IgD-negative memory B cell (primary cell): Measurements from ENCODE around the gene PGRMC2. TPM values are rescaled to one million over a fixed set of nuclear protein-coding genes. Genes with fewer than 3 reads are reported as not detected.
A peak's percentile ranks its signal among the peaks of the same experiment; 100 is the strongest.

Source experiments
- H3K27ac Mint-ChIP-seq, 3 donors: one replicate each; pipeline ENCODE4 v1.8.0; 2020 to 2022; ENCODE audit warnings: mild to moderate bottlenecking in 3 of 3, mixed read lengths in 3 of 3, moderate library complexity in 1 of 3
- H3K27me3 Mint-ChIP-seq: one replicate; pipeline ENCODE4 v1.8.0; 2021; ENCODE audit warnings: mixed read lengths
- H3K36me3 Mint-ChIP-seq: one replicate; pipeline ENCODE4 v1.8.0; 2020; ENCODE audit warnings: mild to moderate bottlenecking, mixed read lengths
- H3K4me1 Mint-ChIP-seq, 3 donors: one replicate each; pipeline ENCODE4 v1.8.0; 2020 to 2022; ENCODE audit warnings: mixed read lengths in 3 of 3, mild to moderate bottlenecking in 1 of 3
- H3K4me3 Mint-ChIP-seq, 4 donors: one replicate each; pipeline ENCODE4 v1.8.0; 2020 to 2022; ENCODE audit warnings: mild to moderate bottlenecking in 4 of 4, mixed read lengths in 4 of 4, moderate library complexity in 3 of 4
- H3K9me3 Mint-ChIP-seq, 3 donors: one replicate each; pipeline ENCODE4 v1.8.0; 2020 to 2021; ENCODE audit warnings: mixed read lengths in 3 of 3, mild to moderate bottlenecking in 1 of 3
- polyA plus RNA-seq: library from polyadenylated mRNA; unstranded; fragments of 300-500 nt; fragmentation: Illumina TruSeq; gene quantifications from one replicate; pipeline ENCODE4 v1.2.3, GENCODE V29; 2021

PGRMC2 gene, protein sequence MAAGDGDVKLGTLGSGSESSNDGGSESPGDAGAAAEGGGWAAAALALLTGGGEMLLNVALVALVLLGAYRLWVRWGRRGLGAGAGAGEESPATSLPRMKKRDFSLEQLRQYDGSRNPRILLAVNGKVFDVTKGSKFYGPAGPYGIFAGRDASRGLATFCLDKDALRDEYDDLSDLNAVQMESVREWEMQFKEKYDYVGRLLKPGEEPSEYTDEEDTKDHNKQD
- 16.6 TPM for polyA plus RNA-seq

DNA sequence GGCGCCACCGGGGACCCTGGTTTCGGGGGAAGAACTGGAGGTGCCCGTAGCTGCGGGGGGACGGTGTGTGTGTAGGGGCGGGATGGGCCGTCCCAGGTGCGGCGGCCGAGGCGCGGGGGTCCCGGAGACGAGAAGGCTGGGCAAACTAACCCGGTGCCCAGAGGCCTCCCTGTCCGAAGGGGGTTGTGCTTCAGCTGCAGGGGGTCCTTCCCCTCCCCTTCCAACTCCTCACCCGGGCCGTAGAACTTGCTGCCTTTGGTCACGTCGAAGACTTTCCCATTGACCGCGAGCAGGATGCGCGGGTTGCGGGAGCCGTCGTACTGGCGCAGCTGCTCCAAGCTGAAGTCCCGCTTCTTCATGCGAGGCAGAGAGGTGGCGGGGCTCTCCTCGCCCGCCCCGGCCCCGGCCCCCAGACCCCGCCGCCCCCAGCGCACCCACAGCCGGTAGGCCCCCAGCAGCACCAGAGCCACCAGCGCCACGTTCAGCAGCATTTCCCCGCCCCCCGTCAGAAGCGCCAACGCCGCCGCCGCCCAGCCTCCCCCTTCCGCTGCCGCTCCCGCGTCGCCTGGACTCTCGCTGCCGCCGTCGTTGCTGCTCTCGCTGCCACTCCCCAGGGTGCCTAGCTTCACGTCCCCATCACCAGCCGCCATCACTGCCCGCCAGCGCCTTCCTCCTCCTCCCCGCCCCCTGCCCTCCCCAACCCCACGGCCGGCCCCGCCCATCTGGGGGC is at the start of gene PGRMC2:
Gene PGRMC2, minus strand, starts transcription at position 673 of the 730 bp plus-strand sequence. Its CDS starts 23 bp downstream, at position 650.
- H3K4me3 Mint-ChIP-seq = peak within 1 kb of the TSS; percentile 84 to 91 (median 90)
- H3K4me1 Mint-ChIP-seq = peaks cover 18 to 29% (median 28%) of the 10 kb centered on the region in 3 donors
- no peaks in the 10 kb centered on the region for H3K27me3 Mint-ChIP-seq

DNA sequence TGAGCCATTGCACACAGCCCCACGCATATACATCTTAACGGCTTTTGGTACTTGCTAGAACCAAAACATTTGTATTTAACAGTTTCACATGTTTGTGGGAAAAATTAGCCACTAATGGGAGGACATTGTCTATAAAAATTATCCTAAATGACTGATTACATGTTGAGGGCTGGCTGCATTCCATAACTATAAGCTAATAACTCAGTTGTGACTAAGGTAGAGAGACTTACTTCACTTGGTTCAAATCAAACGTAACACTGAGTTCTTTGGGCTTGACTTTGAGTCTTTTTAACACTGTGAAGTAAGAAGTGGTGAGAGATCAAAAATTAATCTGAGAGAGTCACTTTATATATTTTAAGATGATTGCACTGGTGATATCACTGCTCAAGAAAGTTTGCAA is 47.9 kb upstream of the PGRMC2 start:
- Mint-ChIP-seq H3K36me3 (peaks cover 5% of the 10 kb centered on the region), H3K27me3 (no peaks in the 10 kb centered on the region), H3K4me1 (no peaks in the 10 kb centered on the region), H3K27ac (no peak overlapping the region), H3K9me3 (peaks cover 0 to 3% (median 0%) of the 10 kb centered on the region in 3 donors), H3K4me3 (no peak overlapping the region)

More for the DNA sequence above, at the start of gene PGRMC2:
- peaks cover 9% of the 10 kb centered on the region for H3K36me3 Mint-ChIP-seq
- H3K9me3 Mint-ChIP-seq = no peaks in the 10 kb centered on the region
- peak within 1 kb of the TSS; percentile 54 to 97 (median 78) for H3K27ac Mint-ChIP-seq

DNA sequence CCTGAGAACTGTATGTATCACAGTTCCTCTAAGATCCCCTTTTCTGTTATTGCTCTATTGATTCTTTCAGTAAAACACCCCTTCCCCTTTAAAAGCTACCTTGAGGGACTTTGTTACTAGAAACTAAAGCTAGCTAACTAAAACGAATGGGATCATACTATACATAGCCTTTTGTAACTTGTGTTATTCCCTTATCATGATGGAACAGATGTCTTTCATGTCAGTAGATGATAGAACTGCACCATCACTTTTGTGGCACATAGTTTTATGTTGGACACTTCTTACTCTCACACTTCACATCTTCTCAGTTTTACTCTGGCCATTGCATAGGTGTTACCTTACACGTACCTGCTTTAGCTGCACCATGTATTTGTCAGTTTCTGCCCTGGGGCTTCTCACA is 46.6 kb upstream of the PGRMC2 start:
- H3K9me3 Mint-ChIP-seq = peaks cover 0 to 3% (median 0%) of the 10 kb centered on the region in 3 donors
- H3K36me3 Mint-ChIP-seq = peaks cover 5% of the 10 kb centered on the region
- H3K4me3 Mint-ChIP-seq = no peak overlapping the region
- H3K27ac Mint-ChIP-seq = no peak overlapping the region
- H3K4me1 Mint-ChIP-seq = no peaks in the 10 kb centered on the region
- H3K27me3 Mint-ChIP-seq = no peaks in the 10 kb centered on the region

DNA sequence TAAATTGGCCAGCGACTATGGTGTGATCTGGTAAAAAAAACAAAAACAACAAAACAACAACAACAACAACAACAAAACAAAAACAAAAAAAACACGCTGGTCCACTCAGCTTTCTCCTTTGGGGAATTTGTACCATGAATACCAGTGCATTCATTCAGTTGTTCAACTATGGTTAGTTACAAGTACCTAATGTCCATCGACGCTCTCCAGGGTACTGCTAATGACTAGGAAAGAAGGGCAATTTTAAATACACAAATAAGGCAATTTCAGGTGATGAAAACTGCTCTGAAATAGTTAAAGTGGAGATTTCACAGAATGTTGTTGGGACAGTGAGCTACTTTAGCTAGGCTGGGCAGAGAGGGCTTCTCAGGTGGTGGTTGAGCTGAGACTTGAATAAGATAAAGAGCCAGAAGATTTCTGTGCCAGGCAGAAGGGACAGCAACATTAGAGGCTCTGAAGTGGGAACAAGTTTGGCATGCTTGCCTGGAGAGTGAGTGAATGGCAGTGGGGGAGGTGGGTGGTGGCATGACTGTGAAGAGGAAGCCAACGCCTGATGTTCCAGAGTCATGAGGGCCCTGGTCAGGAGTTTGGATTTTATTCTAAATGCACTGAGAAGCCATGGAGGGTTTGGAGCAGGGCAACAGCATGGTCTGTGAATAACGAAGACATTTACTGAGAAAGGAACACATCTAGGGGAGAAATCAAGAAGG is 45.9 kb upstream of the PGRMC2 start:
- Mint-ChIP-seq H3K27ac (peak overlapping the region in 1 of 3 donors; percentile 30), H3K9me3 (peaks cover 0 to 3% (median 0%) of the 10 kb centered on the region in 3 donors), H3K4me1 (no peaks in the 10 kb centered on the region), H3K36me3 (peaks cover 7% of the 10 kb centered on the region), H3K27me3 (no peaks in the 10 kb centered on the region), H3K4me3 (no peak overlapping the region)

DNA sequence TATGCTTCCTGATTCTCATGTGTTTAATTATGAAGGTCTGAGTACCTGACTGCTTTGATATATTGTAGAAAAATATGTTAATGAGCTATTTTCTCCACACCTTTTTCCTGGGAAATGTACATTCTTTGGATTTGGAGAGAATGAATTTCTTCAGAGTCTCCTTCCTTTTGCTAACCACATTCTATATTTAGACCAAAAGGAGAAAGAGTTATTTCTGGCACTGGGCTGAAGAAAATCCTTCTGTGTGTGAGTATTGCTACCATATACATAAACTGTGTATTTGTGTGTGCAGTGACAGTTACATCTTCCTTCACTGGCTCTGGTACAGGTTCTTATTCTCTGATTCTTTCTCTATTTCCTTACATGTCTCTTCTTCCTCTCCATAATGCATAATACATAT is 44.5 kb upstream of the PGRMC2 start:
- Mint-ChIP-seq H3K4me1 (no peaks in the 10 kb centered on the region), H3K36me3 (peaks cover 5% of the 10 kb centered on the region), H3K27me3 (no peaks in the 10 kb centered on the region), H3K27ac (no peak overlapping the region), H3K4me3 (no peak overlapping the region), H3K9me3 (peaks cover 0 to 3% (median 0%) of the 10 kb centered on the region in 3 donors)

DNA sequence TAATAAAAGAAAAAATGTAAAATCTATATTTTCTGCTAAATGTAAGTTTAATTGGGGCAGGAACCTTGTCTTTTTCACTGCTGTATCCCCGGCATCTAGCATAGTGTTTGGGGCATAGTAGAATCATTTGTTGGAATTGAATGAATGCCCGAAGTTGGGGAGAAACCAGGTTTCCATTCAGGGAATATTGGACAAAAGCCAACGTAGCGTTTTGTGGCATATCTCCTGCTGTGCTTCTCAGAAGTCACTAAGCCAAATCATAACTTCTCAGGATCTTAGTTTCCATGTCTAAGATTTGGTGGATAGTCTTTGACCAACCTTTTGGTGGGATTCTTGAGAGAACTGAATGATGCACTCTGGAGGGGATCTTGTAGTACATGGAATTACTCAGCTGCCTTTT is 42.0 kb upstream of the PGRMC2 start:
- Mint-ChIP-seq H3K27me3 (no peaks in the 10 kb centered on the region), H3K4me1 (no peaks in the 10 kb centered on the region), H3K27ac (no peak overlapping the region), H3K36me3 (peaks cover 6% of the 10 kb centered on the region), H3K9me3 (peaks cover 0 to 3% (median 0%) of the 10 kb centered on the region in 3 donors), H3K4me3 (no peak overlapping the region)

DNA sequence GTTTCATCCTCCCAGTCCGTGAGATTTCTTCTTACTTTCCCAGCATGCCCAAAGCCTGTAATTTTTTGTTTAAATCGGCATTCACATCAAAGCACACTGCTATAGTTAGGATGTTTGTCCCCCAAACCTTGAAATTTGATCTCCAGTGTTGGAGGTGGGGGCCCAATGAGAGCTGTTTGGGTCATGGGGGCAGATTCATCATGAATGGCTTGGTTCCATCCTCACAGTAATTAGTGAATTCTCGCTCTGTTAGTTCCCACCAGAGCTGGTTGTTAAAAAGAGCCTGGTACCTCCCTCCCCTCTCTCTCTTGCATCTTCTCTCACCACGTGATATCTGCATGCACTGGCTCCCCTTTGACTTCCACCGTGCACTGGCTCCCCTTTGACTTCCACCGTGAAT is 40.5 kb upstream of the PGRMC2 start:
- peaks cover 0 to 3% (median 0%) of the 10 kb centered on the region in 3 donors for H3K9me3 Mint-ChIP-seq
- H3K4me1 Mint-ChIP-seq = no peaks in the 10 kb centered on the region
- H3K36me3 Mint-ChIP-seq = peaks cover 6% of the 10 kb centered on the region
- H3K27me3 Mint-ChIP-seq = no peaks in the 10 kb centered on the region
- no peak overlapping the region for H3K4me3 Mint-ChIP-seq
- H3K27ac Mint-ChIP-seq = peak overlapping the region in 1 of 3 donors; percentile 37

DNA sequence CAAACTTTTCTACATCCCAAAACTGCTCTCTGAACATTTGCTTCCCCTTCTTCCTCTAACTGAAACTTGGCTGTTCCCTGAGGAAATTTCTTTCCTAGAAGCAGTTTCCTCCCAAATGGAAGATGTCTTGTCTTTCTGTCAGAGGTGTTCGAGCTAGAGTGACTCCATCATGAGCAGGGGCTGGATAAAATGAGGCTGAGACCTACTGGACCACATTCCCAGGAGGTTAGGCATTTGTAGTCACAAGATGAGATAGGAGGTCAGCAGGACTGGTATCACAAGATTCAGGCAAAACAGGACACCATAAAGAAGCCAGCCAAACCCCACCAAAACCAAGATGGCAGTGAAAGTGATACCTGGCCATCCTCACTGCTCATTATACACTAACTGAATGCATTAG is 35.8 kb upstream of the PGRMC2 start:
- Mint-ChIP-seq H3K36me3 (peaks cover 6% of the 10 kb centered on the region), H3K9me3 (no peaks in the 10 kb centered on the region), H3K4me1 (no peaks in the 10 kb centered on the region), H3K4me3 (no peak overlapping the region), H3K27me3 (no peaks in the 10 kb centered on the region), H3K27ac (no peak overlapping the region)

DNA sequence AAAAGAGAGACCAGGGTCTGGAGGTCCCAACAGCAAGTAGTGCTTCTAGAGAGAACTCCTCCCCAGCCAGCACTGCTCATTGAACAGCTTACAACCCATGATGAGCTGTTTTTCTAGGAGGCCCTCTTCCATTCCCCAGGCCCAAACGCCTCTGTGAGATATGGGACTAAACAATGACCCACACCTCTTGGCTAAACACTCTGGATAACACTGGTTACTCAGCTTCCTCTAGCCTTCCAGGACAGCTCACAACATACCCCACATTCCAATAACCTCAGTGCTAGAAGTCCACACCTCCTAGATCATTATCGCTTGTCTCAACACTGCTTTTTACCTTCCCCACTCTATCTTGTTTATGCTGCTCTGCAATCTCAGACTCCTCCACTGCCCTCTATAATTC is 35.4 kb upstream of the PGRMC2 start:
- no peaks in the 10 kb centered on the region for H3K27me3 Mint-ChIP-seq
- H3K36me3 Mint-ChIP-seq = peaks cover 6% of the 10 kb centered on the region

DNA sequence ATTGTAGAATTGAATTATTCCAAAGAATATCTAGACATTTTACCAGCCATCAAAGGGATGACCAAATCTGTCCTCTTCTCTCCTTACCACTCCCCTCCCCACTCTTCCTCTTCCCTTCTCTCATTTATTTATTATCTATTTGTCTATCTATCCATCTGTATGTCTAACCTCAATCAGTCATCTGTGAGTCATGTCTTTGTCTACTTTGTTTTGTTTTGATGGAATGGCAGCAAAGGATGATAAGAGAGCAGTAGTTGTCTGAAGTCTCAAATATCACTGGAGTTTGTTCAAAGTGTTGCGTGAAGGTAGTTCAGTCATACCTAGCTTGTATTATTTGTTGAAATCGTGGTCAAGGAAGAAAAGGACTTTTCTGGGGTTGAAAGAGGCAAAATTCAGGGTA is 34.7 kb upstream of the PGRMC2 start:
- Mint-ChIP-seq H3K4me1 (no peaks in the 10 kb centered on the region), H3K4me3 (no peak overlapping the region), H3K9me3 (no peaks in the 10 kb centered on the region), H3K27ac (no peak overlapping the region), H3K27me3 (no peaks in the 10 kb centered on the region), H3K36me3 (peaks cover 10% of the 10 kb centered on the region)

More for the DNA sequence above, 35.4 kb upstream of the PGRMC2 start:
- Mint-ChIP-seq H3K4me1 (no peaks in the 10 kb centered on the region), H3K27ac (no peak overlapping the region), H3K4me3 (no peak overlapping the region), H3K9me3 (no peaks in the 10 kb centered on the region)

DNA sequence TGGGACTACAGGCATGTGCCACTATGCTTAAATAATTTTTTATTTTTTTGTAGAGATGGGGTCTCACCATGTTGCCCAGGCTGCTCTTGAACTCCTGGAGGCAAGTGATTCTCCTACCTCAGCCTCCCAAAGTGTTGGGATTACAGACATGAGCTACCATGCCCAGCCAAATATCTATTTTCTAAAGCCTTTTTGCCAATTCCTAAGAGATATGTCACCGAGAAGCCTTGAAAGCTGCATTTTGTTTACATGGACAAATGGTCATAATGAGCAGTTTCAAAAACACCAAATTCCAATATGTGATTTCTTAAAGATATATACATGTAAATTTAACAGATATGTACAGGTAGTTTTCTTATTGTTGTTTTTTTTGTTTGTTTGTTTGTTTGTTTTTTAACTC is 33.0 kb upstream of the PGRMC2 start:
- H3K4me1 Mint-ChIP-seq = no peaks in the 10 kb centered on the region
- no peaks in the 10 kb centered on the region for H3K9me3 Mint-ChIP-seq
- no peak overlapping the region for H3K4me3 Mint-ChIP-seq
- H3K36me3 Mint-ChIP-seq = peaks cover 10% of the 10 kb centered on the region
- H3K27me3 Mint-ChIP-seq = no peaks in the 10 kb centered on the region
- H3K27ac Mint-ChIP-seq = no peak overlapping the region

DNA sequence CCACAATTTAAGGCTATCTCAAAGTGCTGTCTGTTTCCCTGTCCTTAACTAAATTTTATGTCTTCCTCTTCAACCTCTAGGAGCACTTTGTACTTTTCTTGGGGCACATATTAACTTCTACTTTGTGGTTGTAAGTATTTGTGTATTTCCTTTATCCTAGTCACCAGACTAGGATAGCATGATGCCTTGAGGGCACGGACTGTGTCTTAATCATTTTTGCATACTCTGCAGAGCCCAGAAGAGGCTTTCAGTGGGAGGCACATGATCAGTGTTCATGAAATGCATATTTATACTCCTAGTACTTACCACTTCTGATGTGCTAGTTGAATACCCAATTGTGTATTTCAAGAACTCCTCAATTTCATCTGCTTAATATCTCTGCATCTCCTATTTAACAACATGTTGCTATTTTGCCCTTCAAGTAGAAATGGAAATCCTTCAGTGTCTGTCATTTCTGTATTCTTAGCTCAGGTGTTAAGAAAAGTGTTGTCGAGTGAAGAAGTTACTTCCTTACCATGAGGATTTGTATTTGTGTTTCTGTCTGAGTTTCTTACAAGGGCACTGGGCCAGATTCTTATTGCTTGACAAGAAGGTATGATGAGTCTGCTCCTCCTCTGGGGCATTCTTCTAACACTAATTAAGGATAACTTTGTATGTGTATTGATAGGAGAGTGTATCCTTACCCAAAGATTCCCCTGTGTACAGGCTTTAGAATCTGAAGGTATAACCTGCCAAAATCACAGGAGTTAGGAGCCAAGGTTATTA is 28.3 kb upstream of the PGRMC2 start:
- Mint-ChIP-seq H3K27me3 (no peaks in the 10 kb centered on the region), H3K4me3 (no peak overlapping the region), H3K36me3 (peaks cover 10% of the 10 kb centered on the region), H3K4me1 (no peaks in the 10 kb centered on the region), H3K27ac (no peak overlapping the region), H3K9me3 (no peaks in the 10 kb centered on the region)

DNA sequence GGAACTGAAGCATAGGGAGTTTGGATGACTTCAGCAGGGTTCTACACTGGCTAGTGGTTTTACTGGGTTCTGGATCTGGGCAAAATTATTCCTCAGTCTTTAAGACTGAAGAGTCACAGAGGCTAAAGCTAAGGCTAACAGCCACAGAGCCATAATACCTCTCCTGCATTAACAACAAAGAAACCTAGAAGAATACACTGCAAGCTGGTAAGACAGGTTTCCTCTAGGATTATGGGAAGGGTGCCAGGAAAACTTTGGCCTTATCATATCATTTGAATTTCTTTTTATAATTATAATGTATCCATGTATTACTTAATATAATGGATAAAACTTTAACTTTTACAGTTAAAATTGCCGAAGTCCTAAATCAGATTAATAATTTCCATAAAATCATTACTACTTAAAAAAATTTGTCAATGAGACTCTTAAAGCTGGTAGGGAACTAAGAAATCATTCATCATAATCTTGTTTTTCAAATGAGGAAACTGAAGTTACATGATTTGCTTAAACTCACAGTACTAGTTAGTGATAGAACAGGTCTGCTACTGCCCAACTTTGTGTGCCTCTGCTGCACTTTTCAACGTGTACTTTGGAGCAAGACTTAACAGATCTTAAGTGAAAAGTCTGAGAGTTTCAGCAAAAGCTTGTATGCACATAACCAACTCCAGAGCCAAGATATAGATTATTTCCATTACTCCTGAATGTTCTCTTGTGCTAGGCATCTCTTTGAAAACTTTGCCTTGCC is 24.2 kb upstream of the PGRMC2 start:
- Mint-ChIP-seq H3K27me3 (no peaks in the 10 kb centered on the region), H3K36me3 (peaks cover 4% of the 10 kb centered on the region), H3K4me1 (peaks cover 0 to 4% (median 3%) of the 10 kb centered on the region in 3 donors), H3K27ac (peak overlapping the region in 1 of 3 donors; percentile 13), H3K4me3 (no peak overlapping the region), H3K9me3 (no peaks in the 10 kb centered on the region)

DNA sequence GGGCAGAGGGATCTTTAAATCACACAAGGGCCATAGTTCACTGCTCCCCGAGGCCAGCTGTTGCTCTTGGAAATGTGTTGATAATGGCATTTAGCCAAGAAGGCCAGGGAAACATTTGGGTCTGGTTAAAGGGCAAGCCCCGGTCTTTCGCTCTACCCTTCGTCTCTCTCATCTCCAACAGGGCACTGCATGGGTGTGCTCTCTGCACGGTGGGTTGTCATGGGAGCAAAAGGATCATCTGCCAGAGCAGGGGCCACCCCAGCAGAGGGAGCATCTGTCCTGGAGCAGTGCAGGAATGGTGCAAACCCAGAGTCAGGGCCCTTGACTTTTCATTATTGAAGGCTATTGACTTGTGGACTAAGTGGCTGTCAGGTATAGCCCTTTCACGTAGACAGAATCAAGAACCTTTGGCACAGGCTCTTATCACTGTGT is 22.7 kb upstream of the PGRMC2 start:
- H3K27ac Mint-ChIP-seq = no peak overlapping the region
- H3K4me3 Mint-ChIP-seq = no peak overlapping the region
- H3K4me1 Mint-ChIP-seq = peaks cover 0 to 4% (median 3%) of the 10 kb centered on the region in 3 donors
- no peaks in the 10 kb centered on the region for H3K9me3 Mint-ChIP-seq
- H3K27me3 Mint-ChIP-seq = no peaks in the 10 kb centered on the region
- peaks cover 7% of the 10 kb centered on the region for H3K36me3 Mint-ChIP-seq
